ENCODE results near the gene PITX3.

Gene PITX3

DNA sequence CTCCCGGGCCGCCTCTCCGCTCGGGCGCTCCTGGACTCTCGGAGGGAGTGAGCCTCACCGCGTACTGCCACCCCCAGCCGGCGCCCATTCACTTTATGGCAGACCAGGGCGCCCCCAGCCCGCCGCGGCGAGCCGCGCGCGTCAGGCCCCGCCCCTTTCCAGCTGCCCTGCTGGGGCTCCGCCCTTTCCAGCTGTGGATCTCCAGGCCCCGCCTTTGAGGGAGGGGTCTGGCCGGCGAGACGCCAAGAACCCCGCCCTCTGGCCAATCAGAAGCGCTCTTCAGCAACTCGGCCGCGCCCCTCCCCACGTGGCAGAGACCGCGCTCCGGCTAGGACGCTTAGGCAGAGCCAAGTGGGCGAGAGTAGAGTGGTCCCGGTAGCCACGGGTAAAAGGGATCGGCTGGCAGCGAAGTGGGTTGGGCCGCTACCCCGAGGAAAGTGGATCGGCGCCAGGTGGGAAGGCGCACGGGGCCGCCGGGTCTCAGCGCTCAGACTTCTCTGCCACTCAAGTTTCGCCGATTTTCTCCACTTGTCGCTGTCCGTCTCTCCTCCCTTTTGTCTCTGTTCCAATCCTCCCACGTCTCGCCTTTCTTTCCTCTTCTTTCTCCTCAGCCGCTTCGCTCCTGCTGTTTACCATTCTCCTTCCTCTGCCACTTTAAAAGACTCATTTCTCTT is at the start of gene PITX3:
Gene PITX3, minus strand, starts transcription at position 69 of the 674 bp plus-strand sequence. CDS start 9,432 bp downstream, outside the sequence.
- peak; percentile 92 for DNase-seq

- DNase-seq: no peak
Measured at GRCh38 chr10:102289840-102290239, 48.5 kb upstream of the PITX3 start.

- no peak for DNase-seq
Measured at GRCh38 chr10:102289356-102289755, 48.0 kb upstream of the PITX3 start.

DNA sequence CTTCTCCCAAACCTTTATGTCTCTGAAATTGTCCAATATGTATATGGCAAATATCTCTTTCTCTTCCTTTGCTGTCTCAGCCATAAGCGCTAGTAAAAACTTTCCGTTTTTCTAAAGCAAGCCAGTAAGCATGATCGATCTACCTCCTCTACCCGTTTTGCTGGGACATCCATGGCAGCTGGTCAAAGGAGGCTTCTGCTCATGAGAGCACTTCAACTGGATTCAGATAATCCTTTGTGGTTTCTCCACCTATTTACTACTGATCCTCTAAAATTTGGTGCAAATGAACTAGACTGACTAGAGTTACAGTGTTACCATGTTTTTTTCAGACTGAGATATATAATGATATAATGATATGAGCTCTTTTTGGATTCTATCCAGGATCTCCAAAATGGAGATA is 46.7 kb upstream of the PITX3 start:
- DNase-seq: no peak

DNA sequence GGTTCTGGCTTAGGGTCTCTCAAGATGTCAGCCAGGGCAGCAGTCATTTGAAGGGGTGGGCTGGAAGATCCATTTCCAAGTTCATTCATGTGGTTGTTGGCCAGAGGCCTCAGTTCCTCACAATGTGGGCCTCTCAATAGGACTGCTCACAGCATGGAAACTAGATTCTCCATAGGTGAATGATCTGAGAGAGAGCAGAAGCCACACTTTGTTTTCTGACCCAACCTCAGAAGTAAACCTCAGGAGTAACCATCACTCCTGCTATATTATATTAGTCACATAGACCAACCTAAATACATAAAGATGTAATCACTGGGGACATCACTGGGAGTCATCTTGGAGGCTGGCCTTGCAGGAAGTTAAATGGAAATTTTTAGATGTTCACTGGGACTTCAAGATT is 46.2 kb upstream of the PITX3 start:
- DNase-seq: no peak

GRCh38 chr10:102286216-102286615 is 44.9 kb upstream of the PITX3 start:
- DNase-seq: no peak

DNA sequence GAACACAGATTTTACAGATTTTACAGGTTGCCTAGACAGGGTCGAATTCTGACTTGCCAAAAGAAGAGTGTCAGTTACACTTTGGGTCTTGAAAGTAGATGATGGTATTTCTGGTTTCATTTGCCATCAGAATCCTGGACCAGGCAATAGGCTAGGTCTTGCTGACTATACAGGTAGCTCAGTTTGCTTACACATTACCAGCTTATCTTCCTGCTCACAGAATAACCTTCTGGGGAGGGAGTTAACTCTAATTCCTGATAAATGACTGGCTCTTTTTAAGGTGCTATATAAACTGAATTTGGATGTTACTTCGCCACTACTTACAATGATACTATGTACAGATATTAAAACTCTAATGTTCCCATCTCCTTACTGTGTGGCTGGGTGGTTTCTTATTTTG is 43.8 kb upstream of the PITX3 start:
- DNase-seq: no peak

GRCh38 chr10:102284531-102284930 is 43.2 kb upstream of the PITX3 start:
- no peak for DNase-seq

DNA sequence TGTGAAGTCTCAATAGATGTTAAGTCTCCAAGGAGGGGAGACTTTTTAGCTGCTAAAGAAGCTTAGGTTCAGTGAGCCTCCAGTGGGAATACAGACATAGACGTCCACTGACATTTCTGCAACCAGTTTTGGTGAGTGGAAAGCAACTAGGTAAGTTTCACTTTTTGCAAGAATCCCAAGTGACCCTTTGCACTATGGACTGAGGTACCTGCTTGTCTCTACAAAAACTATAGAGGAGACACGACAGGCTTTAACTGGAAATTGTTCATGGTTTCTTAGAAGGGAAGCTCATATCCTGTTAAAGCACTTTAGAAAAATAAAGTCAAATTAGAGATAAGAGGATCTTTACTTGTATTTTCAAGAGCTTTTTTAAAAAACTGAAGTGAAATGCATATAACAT is 42.6 kb upstream of the PITX3 start:
- no peak for DNase-seq

- no peak for DNase-seq
Measured at GRCh38 chr10:102283488-102283887, 42.2 kb upstream of the PITX3 start.

GRCh38 chr10:102281102-102281487 is 39.8 kb upstream of the PITX3 start:
- no peak for DNase-seq

- no peak for DNase-seq
Measured at GRCh38 chr10:102280397-102281101, 39.2 kb upstream of the PITX3 start.

DNA sequence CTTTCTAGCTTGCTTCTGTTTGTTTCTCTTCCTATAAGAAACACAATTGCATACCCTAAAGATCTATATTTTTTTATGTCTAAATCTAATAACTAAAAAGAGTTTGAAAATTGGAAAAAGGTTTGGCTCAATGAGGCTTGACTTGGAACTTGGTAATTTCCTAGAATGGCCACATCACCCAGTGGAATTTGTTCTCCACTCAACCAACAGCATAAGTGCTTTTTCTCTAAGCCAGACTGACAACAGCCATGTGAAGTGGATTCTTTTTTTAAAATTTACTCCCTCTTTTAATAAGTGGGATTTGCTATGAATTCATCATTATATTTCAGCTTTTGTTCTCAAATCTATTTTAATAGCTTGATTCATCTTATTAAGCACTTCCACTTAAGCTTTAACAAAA is 37.8 kb upstream of the PITX3 start:
- DNase-seq: no peak

- DNase-seq: no peak
Measured at GRCh38 chr10:102275343-102275742, 34.0 kb upstream of the PITX3 start.

DNA sequence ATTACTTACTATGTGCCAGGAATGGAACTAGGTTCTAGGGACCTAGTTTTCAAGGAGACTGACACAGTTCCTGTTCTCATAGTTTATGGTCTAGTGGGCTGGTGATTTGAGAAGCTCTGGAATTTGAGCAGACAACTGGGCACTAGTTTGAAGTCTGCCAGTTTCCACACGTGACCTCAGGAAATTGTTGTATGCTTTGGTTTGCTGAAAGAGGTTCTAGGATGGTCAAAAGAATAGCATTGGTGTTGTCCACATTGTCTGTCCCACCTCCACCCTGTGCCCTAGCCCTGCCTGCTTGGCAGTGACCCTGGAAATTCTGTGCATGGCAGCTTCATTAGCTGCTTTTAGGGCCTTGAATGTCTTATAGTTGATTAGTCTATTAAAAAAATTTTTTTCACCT is 32.8 kb upstream of the PITX3 start:
- DNase-seq: no peak

- DNase-seq: no peak
Measured at GRCh38 chr10:102269017-102269416, 27.7 kb upstream of the PITX3 start.

DNA sequence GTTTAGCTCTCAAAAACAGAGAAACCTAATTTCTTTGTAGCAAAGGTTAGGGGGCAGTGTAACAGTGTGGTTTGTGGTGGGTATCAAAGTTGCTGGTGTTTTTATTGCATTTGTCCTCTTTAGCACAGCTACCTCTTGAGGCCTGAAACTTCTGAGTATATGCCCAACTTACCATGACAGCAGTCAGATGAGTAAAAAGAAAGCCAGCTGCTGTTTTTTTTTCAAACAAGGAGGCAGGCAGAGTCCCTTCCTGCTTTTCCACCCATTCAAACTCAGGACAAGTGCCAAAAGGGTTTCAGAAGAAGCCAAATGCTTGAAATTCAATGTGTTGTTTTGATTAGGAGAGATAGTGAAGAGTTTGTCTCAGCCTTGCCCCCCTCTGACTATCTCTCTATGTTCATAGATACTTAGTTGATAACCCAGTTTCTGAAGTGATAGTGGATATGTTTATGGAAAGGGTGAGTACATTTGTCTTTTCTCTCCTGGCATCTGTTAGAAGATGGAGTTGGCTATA is 27.1 kb upstream of the PITX3 start:
- DNase-seq: no peak

- no peak for DNase-seq
Measured at GRCh38 chr10:102267748-102268147, 26.4 kb upstream of the PITX3 start.

DNA sequence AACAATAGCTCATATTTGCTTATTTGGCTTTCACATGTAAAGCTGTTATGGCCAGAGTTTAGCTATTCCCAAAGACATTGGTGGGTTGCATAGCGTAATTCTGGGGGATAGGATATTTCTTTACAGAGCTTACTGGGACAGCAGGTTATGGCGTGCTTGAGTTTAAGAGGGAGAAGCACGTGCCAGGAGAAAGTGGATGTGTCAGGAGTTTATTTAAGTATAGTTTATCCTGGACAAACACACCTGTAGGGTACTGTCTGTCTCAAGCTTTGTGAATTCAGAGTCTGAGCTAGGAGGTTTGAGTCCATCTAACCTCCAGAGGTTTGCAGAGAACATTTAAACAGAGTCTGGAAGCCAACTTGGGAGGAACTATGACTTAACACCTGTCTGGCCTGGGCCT is 25.4 kb upstream of the PITX3 start:
- no peak for DNase-seq

DNA sequence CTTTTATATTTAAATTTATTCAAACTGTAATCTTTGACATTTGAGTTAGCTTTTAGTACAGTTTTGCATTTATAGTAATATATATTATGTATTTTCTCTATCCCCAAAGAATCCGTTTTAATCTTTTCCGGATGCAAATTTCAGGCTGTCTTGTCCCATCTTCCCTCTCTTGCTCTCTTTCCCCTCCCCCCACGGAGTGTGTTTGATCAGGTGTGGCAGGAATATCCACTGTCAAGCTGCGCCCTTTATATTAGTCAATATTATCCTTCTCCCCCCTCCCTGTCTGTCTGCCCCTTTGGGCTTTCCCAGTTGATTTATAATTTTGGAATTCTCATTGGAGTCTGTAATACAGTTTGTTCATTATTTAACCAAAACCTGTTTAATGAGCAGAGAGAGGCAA is 23.1 kb upstream of the PITX3 start:
- DNase-seq: no peak

GRCh38 chr10:102262744-102263370 is 21.5 kb upstream of the PITX3 start:
- no peak for DNase-seq

DNA sequence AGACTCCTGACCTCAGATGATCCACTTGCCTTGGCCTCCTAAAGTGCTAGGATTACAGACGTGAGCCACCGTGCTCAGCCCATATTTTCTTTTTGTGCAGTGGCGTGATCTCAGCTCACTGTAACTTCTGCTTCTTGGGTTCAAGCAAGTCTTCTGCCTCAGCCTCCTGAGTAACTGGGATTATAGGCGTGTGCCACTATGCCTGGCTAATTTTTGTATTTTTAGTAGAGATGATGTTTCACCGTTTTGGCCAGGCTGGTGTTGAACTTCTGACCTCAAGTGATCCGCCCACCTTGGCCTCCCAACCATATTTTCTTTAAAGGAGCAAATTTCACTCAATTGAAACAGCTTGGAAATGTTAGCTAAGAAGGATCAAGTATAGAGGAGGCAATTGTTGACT is 20.5 kb upstream of the PITX3 start:
- no peak for DNase-seq

DNA sequence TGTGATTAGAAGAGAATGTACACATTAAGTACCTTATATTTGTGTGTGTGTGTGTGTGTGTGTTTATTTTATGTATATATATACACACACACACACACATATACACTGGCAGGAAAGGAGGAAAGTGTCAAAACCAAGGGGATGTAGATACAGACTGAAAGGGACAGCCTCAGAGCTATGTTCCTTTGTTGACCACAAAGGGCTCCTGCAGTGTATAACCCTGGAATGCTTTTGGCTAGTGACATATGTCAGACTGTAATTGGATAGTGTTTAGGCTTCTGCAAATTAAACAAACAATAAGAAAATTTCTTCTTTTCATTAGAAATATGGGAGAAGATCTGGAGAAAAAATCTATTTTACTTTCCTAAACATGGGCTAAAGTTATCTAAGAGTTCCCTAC is 19.9 kb upstream of the PITX3 start:
- no peak for DNase-seq

GRCh38 chr10:102255404-102255803 is 14.1 kb upstream of the PITX3 start:
- no peak for DNase-seq

Measured in activated CD8-positive, alpha-beta memory T cell treated with anti-CD3 and anti-CD28 coated beads for 24 hours (primary cell).